Activated naive CD4-positive, alpha-beta T cell treated with anti-CD3 and anti-CD28 coated beads, Interleukin-2, amount 50 U/mL, for 16 hours (primary cell): ENCODE results near the gene TFF1.

Experiments
- DNase-seq: peaks from one replicate; pipeline ENCODE4 v3.0.0-alpha.2; 2020

The TFF1 gene

DNA sequence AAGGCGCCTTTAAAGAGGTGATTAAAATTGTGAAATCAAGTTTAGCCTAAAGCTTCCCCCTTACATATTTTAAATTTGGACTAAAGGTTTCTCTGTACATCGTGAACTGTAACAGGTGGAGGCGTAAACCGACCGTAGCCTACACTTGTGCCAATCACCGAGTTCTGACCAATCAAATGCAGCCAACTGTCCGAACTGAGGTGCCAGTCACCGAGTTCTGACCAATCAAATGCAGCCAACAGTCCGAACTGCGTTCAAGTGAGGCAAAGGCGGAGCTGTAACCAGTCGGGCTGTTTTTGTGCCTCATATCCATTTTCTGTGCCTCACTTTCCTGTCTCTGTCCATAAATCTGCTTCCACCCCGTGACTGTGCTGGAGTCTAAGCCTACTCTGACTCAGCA is 7.4 kb downstream of the TFF1 start:
- no peak for DNase-seq

DNA sequence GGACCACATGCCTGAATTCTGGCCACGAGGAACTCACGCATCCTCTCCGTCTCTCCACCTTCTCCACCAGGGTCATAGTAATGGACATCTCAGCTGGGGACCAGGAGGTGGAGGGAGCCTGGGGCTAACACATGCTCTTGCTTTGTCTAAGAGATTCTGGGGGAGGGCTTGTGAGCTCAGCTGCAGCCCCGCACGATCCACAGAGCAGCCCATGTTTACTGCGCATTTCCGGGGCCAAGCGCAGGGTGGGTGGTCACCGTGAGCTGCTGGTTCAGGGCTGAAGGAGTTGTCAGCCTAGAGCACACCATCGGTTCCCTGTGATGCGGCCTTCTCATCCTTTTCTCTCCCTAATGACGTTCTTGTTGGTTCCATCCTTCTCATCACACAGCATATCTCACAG is 8.1 kb downstream of the TFF1 start:
- no peak for DNase-seq

DNA sequence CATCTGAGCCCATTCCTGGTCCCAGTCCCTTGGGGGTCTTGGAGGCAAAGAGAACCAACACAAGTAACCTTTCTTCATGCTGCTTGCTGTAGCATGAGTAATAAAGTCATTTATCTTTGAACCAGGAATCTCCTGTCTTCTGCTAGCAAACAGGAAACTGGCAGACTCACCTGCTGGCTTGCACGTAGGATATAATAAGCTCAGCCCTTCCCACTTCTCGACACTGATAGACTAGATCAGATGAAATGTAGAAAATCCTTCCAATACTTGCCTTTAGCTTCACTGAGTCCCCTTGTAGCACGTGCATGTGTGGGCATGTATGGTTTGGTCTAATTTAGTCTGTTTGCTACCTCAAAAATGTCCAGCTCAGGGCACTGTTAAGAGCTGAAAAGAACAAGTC is 9.0 kb downstream of the TFF1 start:
- no peak for DNase-seq

DNA sequence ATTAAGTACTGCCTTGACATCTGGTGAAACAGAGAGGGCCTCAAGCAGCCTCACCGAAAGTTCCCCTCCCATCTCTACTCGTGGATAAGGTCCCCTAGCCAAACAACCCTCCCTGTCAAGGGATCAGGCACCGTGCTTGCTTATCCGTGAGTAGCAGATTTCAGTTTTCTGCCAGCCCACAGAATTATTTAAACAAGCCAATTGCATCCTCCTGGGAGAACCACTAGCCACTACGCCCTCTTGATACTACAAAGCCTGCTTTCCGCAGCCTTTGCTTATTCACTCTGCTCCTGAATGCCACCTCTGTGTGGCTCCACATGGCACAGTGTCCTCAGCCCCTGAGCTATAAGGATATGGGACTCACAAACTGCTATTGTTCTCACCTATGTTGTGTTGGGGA is 9.7 kb downstream of the TFF1 start:
- no peak for DNase-seq

DNA sequence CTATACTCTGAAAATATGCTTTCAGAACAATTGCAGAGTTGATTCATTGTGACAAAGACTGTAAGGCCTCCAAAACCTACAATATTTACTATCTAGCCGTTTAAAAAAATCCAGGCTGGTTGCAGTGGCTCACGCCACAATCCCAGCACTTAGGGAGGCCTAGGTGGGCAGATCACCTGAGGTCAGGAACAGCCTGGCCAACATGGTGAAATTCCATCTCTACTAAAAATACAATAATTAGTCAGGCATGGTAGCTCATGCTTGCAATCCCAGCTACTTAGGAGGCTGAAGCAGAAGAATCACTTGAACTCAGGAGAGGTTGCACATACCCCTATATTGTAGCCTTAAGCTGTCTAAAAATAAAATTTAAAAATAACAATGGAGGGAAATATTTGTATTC is 10.3 kb downstream of the TFF1 start:
- no peak for DNase-seq

GRCh38 chr21:42353623-42354022 is 12.7 kb downstream of the TFF1 start:
- DNase-seq: no peak

DNA sequence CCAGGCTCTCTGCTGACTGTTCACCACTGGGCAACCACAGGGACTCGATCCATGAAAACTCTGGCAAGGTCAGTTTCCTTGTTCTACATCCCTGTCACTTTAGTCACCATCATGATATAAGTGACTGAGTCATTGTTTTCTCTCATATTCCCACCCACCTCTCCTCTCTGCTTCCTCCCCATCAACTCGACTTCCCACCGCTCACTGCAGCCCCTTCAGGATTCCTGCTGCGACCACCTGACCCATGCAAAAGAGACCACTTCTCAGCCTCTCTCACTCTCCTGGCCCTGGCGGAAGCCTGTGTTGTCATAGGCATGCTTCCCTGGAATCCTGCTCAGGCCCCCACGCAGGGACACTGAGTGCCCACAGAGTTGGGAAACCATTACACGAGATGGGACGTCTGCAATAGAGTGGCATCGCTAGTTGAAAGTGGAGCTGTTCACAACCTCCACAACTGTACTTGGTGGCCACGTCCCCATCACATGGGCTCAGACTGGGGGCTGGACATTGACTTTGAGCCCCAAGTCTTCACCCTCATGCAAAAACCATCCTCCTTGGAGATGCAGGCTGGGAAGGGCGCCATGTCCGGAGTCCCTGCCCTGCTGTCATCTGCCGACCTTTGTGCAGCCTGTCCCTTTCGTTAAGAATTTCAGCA is 13.8 kb downstream of the TFF1 start:
- no peak for DNase-seq

DNA sequence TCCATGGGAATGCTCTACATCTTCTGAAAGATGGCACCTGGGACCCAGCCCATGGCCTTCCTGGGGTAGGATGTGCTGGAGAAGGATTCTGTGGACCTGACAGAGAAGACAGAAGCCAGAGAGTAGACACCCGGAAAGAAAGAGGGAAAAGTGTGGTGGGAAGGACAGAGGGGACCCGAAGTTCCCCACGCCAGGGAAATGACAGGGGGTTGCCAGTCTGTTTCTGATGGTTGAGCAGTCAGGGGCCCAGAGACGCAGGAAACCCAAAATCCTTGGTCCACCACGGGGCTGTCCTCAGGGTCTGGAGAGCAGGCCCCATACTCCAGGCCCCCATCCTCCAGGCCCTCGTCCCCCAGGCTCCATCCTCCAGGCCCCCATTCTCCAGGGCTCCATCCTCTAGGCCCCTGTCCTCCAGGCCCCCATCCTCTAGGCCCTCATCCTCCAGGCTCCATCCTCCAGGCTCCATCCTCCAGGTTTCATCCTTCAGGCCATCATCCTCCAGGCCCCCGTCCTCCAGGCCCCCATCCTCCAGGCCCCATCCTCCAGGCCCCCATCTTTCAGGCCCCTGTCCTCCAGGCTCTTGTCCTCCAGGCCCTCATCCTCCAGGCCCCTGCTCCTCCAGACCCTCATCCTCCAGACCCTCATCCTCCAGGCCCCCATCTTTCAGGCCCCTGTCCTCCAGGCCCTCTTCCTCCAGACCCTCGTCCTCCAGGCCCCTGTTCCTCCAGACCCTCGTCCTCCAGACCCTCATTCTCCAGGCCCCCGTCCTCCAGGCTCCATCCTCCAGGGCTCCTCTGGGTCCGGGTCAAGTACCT is 14.5 kb downstream of the TFF1 start:
- DNase-seq: no peak

GRCh38 chr21:42350927-42351426 is 15.4 kb downstream of the TFF1 start, which contains the start of gene TFF2:
TFF2 (minus strand) TSS chr21:42350994; CDS start chr21:42350957, 37 bp downstream.
- DNase-seq: no peak

GRCh38 chr21:42350318-42350910 is 15.9 kb downstream of the TFF1 start:
- DNase-seq: no peak

GRCh38 chr21:42349420-42350317 is 16.7 kb downstream of the TFF1 start:
- DNase-seq: no peak

DNA sequence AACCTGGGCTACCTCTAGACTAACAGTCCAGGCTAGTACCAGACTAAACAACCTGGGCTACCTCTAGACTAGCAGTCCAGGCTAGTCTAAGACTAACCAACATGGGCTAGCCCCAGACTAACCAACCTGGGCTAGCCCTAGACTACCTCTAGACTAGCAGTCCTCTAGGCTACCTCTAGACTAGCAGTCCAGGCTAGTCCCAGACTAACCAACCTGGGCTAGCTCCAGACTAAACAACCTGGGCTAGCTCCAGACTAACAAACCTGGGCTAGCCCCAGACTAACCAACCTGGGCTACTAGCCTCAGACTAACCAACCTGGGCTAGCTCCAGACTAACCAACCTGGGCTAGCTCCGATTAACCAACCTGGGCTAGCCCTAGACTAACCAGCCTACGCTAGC is 17.6 kb downstream of the TFF1 start:
- no peak for DNase-seq

DNA sequence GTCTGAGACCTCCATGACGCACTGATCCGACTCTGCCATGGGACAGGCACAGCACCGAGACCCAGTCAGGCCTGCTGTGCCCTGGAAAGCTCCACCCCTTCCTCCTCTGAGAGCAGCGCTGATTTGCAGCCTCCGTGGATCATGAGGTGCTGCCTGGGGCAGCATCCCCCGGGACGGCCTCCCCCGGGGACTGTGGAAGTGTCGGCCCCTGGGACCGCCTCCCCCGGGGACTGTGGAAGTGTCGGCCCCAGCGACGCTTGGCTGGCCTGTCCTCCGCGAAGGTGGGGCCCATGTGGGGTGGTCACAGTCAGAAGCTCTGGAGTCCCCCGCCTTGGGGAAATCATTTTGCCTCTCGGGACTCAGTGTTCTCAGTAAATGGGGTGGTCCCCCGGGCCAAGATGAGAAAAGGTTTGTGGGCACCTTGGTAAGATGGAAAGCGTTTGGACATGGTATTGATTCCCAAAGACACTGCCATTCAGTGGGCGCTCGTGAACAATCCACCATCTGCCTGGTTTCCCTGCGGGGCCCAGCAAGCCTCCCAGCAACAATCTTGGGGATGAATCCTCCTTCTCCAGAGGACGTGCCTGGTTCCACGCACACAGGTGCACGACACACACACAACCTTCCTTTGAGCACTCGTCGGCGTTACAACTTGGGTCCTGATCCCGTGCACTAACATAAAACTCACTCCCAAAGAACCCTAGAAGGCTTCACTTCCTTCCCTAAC is 18.6 kb downstream of the TFF1 start:
- DNase-seq: no peak

DNA sequence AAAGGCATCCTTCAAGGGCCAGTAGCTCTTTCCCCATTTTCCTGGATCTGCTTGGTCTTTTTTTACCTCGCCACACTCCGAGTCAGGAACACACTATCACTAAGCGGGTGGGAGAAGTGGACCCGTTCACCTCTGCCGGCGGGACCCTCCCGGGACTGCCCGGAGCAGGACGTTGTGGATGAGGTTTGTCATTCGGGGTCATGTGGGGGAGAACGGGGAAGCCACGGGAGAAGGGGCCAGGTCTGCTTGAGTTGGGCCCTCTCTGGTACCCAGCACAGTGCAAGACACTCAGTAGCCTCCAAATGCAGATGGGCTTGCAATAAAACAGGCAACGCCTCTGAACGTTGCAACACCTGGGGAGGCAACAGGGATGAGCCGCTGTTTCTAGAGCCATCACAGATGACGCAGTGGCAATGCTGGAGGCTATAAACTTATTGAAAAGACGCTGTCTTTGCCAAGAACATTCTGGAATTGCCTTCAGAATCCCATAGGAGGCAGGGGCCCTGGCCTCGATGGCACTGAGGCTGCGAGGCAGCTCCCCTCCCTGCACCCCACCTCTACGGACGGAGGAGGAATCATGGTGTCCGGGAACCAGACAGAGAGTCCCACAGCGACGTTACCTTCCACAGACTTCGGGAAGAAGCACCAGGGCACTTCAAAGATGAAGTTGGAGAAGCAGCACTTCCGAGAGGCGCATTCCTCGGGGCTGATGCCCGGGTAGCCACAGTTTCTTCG is 19.3 kb downstream of the TFF1 start:
- no peak for DNase-seq

DNA sequence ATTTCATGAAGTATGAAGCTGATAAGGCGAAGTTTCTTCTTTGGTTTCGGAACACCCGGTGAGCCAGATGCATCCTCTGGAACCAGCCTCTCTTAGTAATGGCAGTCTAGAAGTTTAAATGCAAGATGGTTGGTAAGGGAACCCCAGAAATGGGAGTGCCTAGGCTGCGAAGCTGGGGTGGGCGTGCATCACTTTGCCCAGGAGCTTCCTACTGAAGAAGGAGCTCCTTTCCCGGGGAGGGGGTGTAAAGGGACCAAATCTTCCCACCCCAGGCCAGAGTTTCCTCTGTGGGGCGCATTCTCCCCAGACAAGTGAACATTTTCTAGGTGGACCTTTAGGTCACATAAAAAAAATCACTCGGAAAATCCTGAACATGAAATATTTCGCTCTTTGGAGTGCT is 19.9 kb downstream of the TFF1 start:
- DNase-seq: no peak

GRCh38 chr21:42344631-42345030 is 21.7 kb downstream of the TFF1 start:
- no peak for DNase-seq

DNA sequence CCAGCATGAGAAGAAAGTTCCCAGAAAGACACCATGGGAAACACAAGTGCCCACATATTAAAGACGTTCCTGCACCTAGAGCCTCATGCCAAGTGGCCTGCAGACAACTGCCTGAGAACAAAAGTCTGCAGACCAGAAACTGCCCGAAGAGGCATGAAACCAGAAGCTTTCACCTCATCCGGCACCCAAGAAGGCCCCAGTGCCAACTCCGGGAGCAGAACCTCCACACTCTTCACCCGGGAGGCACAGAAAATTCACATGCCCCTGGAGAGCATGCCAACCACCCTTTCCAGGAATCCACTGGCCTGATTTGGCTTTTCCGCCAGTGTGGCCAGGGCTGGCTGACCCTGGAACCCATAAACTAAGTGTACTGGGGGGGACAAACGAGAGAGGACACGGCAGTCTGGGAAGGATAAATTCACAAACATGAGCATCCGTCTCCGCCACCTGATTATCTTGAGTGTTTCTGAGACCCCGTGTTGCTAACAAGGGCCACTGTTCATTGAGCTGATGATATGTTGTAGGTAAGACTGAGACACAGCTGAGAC is 22.3 kb downstream of the TFF1 start:
- DNase-seq: no peak

DNA sequence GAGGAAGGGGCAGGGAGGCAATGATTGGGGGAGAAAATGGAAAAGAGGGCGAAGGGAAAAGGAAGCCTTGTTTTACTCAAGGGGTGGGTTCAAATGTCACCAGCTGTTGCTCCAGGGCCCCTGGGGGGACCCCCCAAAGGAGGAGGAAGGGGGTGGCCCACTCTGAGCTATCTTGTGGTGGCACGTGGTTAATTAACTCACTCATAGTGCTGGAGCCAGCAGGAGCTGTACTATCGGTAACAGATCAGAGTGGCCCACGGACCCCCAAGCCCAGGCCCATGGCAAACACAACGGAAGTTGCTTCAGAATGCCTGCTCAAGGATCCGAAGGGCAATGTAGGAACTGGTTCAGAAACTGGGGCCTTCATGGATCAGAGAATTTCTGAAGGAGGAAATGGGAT is 22.8 kb downstream of the TFF1 start:
- DNase-seq: no peak

- no peak for DNase-seq
Measured at GRCh38 chr21:42343101-42343500, 23.2 kb downstream of the TFF1 start.

DNA sequence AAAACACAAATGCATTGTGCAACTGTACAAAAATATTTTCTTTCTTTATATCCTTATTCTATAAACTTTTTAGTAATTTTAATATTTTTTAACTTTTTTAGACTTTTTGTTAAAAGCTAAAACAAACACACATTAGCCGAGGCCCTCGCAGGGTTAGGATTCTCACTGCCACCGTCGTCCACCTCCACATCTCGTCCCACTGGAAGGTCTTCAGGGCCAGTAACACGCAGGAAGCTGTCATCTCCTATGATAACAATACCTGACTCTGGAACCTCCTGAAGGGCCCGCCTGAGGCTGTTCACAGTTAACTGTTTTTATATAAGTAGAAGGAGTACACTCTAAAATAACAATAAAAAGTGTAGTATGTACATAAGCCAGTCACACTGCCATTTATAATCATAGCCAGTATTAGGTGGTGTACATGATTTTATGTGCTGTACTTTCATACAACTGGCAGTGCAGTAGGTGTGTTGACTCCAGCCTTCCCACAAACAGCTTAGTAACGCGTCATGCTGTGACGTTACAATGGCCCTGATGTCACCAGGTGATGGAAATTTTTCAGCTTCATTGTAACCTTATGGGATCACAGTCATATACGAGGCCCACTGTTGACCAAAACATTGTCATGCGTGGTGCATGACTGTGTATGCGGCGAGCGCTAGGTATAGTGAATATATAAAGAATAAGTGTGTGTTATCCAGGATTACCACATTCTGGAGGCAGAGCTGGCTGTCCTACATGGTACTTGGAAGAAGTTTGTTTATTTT is 24.4 kb downstream of the TFF1 start:
- no peak for DNase-seq
